HG03342 (cell line): ENCODE measurements around the gene GAB2.
A peak's percentile ranks its signal among the peaks of the same experiment; 100 is the strongest.
"Not testable (repeated sequence)": the region's sequence is repeated elsewhere in the genome, so short reads cannot be mapped to it uniquely, and the experiment has no call there.

Experiments used
- ATAC-seq: cut with Tn5 transposase; IDR thresholded peaks from one replicate; pipeline ENCODE4 v1.9.1; 2021; ENCODE audit warnings: mild to moderate bottlenecking, moderate library complexity; ENCODE audit not compliant: unreplicated experiment

The GAB2 gene

GRCh38 chr11:78257654-78258053 is 160.0 kb downstream of the GAB2 start:
- ATAC-seq: no peak

- ATAC-seq: no peak
Measured at GRCh38 chr11:78256962-78257361, 160.7 kb downstream of the GAB2 start.

GRCh38 chr11:78255919-78256318 is 161.7 kb downstream of the GAB2 start:
- ATAC-seq: no peak

- no peak for ATAC-seq
Measured at GRCh38 chr11:78254268-78254667, 163.4 kb downstream of the GAB2 start.

GRCh38 chr11:78253797-78254196 is 163.8 kb downstream of the GAB2 start:
- no peak for ATAC-seq

- ATAC-seq: no peak
Measured at GRCh38 chr11:78251083-78251775, 166.4 kb downstream of the GAB2 start.

- no peak for ATAC-seq
Measured at GRCh38 chr11:78250099-78250498, 167.5 kb downstream of the GAB2 start.

DNA sequence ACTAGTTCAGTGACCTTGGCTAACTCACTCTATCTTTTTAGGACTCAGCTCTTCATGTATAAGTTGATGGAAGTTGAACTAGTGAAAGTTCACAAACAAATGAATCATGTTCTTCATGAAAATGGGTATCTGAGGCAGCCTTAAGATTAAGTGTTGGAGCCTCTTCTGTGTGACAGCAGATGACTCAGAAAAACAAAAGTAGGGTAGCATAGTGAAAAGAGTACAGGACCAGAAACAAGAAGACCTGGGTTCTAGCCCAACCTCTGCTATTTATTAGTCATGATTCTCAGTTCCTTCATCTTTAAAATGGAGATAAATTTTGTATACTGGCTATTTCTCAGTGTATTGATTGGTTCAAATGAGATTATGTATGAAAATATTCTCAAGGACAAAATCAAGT is 168.7 kb downstream of the GAB2 start:
- ATAC-seq: no peak

DNA sequence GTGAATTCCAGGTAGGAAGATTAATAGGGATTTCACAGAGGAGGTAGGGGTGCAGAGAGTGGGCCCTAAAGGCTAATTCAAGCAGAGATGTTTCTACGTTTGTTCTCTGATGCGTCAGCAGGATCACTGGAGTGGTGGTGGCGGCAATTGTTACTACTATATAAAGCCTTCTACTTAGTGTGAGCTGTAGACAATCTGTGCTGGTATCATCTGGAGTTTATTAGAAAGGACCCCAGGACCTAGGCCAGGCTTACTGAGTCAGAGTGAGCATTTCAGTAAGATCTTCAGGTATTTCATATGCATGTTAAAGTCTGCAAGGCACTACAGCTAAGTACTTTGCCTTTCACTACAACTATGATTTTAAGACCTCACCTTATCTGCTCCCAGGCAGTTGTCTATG is 169.4 kb downstream of the GAB2 start:
- ATAC-seq: no peak

DNA sequence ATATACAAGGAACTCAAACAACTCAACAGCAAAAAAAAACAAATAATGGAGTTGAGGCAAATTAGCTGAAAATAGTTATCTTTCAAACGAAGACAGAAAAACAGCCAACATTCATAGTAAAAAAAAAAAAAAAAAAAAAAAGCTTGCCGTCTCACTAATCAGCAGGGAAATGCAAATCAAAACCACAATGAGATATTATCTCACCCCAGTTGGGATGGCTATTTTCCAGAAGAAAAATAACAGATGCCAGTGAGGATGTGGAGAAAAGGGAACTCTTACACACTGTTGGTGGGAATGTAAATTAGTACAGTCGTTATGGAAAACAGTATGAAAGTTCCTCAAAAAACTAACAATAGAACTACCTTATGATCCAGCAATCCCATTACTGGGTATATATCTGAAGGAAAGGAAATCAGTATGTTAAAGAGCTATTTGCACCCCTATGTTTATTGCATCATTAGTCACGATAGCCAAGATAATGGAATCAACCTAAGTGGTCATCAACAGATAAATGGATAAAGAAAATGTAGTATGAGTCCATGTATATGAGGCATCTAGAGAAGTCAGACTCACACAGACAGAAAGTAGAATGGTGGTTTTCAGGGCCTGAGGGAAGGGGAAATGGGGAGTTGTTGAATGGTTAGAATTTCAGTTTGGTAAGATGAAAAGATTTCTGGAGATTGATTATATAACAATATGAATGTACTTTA is 172.9 kb downstream of the GAB2 start:
- no peak for ATAC-seq

DNA sequence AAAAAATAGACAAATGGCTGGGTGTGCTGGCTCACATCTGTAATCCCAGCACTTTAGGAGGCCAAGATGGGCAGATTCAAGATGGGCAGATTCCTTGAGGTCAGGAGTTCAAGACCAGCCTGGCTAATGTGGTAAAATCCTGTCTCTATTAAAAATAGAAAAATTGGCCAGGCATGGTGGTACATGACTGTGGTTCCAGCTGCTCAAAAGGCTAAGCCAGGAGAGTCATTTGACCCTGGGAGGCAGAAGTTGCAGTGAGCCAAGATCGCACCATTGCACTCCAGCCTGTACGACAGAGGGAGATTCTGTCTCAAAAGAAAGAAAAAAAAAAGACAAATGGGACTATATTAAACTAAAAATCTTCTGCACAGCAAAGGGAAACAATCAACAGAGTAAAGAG is 173.5 kb downstream of the GAB2 start:
- ATAC-seq: no peak

DNA sequence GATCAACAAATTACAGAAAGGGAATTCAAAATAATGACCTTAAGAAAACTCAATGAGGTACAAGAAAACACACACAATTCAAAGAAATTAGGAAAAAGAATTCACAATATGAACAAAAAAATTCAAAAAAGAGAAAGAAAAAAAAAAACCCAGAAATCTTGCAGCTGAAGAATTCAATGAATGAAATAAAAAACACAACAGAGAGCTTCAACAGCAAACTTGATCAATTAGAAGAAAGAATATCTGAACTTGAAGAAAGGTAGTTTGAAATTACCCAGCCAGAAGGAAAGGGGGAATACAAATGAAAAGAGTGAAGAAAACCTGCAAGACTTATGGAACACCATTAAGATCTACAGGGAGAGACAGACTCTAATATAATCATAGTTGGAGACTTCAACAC is 176.1 kb downstream of the GAB2 start:
- no peak for ATAC-seq

GRCh38 chr11:78239781-78240180 is 177.8 kb downstream of the GAB2 start:
- no peak for ATAC-seq

DNA sequence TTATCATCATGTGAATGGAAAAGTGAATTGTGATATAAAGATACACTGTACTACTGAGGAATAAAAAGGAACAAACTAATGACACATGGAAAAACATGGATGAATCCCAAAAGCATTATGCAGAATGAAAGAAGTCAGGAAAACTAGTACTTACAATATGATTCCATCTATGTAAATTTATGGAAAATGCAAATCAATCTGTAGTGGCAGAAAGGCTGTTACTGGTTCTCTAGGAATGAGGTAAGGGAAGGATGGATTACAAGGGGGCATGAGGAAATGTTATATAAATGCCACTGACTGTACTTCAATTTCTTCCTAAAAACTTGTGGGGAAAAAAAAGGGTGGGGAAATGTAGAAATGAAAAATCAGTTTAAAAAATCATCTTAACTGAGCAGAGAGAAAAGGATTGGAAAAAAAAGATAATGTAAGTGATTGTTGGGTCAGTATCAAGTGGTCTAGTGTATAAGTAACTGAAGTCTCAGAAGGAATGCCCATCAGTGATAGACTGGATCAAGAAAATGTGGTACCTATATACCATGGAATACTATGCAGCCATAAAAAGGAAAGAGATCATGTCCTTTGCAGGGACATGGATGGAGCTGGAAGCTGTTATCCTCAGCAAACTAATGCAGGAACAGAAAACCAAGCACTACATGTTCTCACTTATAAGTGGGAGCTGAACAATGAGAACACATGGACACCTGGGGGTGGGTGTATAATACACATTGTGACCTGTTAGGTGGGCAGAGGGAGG is 180.2 kb downstream of the GAB2 start:
- no peak for ATAC-seq

DNA sequence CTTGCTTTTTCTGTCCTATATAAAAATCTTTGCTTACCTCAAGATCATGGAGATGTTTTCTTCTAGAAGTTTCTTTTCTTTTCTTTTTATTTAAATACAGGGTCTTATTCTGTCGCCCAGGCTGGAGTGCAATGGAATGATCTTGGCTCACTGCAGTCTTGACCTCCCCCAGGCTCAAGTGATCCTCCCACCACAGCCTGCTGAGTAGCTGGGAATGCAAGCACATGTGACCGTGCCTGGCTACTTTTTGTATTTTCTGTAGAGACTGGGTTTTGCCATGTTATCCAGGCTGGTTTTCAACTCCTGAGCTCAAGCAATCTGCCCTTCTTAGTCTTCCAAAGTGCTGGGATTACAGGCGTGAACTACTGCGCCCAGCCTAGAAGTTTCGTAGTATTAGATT is 183.6 kb downstream of the GAB2 start:
- ATAC-seq: no peak

GRCh38 chr11:78233046-78233445 is 184.6 kb downstream of the GAB2 start:
- not testable (repeated sequence) for ATAC-seq

DNA sequence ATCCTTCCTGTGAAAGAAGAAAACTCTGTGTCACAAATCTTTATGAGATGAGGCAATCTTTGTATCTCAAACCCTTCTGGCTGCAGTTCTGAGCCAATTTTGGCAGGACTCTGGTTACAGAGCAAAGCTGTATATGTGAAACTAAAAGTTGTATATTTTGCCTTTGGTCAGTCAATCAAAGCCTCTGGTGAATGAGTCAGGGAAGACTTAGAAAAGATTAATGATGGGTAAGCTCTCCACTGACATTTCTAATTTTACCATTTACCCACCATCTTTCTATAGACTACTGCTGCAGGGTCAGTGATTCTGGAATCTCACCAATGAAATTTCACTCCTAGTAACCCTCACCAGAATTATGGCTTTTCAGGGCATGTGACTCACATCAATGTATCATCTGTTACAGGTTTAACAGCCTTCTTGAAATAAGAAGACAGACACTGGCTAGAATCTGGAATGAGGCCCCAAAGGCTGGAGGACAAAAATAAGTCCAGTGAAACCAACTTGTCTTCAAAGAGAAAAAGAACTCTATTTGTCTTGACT is 185.6 kb downstream of the GAB2 start:
- no peak for ATAC-seq

GRCh38 chr11:78230161-78230877 is 187.3 kb downstream of the GAB2 start:
- ATAC-seq: no peak

- no peak for ATAC-seq
Measured at GRCh38 chr11:78229106-78229505, 188.5 kb downstream of the GAB2 start.

DNA sequence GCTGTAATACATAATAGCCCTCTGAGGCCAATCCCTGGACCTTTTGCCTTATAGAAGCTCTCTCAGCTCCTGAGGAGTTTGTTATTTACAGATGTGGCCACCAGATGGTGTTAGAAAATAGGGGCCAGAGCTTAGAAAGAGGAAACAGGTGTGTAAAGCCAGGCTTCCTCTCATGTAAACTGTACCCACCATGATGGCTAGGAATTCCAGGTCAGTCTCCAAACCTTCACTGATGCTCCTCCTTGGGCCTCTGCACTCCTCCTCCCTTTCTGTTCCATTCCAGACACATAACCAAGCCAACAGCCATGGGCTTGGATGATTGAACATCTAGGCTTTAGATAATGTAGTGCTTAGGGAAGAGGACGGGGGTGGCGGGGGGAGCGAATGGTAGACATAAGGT is 189.2 kb downstream of the GAB2 start:
- ATAC-seq: peak; percentile 58

DNA sequence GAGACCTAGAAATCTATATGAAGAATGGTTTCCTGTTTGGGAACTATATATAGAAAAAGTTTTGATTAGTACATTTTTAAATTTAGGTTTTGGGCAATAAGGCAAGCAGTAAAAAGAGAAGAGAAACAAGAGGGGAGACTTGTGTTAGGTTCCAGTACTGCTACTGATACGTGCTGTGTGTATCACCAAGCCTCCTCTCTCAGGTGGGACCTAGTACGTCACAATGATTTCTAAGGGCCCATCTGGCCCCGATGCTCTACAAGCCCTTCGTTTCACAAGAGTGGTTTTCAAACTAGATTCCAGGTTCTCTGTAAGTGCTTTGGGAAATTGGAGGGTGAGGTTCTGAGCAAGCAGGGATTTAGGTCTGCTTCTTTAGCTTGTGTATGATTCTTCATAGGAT is 189.7 kb downstream of the GAB2 start:
- no peak for ATAC-seq
